ENCODE data around the gene OSTF1. TPM values are rescaled to one million over a fixed set of nuclear protein-coding genes. Genes with fewer than 3 reads are reported as not detected.
A peak's percentile ranks its signal among the peaks of the same experiment; 100 is the strongest.

Gene OSTF1
- total RNA-seq, 6 experiments from 2014 or later, result 57.9 to 71.6 (median 61.4) TPM

GRCh38 chr9:75063556-75064305, 24.6 kb upstream of the OSTF1 start:
- Mint-ChIP-seq H3K27ac (peak overlapping the region; percentile 72), H3K9me3 (peaks cover 10% of the 10 kb centered on the region), H3K4me3 (no peak overlapping the region), H3K36me3 (ENCODE audit: low read depth) (no peaks in the 10 kb centered on the region), H3K27me3 (ENCODE audit: insufficient read depth) (no peaks in the 10 kb centered on the region), H3K4me1 (ENCODE audit: low read depth) (peaks cover 20% of the 10 kb centered on the region)
- no peak for TF ChIP-seq CTCF (IDR thresholded peaks at IDR 0.05)
- peak; percentile 24 for DNase-seq

- Mint-ChIP-seq H3K27me3 (ENCODE audit: insufficient read depth) (no peaks in the 10 kb centered on the region), H3K36me3 (ENCODE audit: low read depth) (no peaks in the 10 kb centered on the region), H3K27ac (0 out of 2 replicates have a peak overlapping the region, but pooled peaks have one; percentile 33), H3K9me3 (peaks cover 3% of the 10 kb centered on the region; the same call in 1 of the 2 replicates), H3K4me1 (ENCODE audit: low read depth) (peaks cover 20% of the 10 kb centered on the region), H3K4me3 (no peak overlapping the region; the same call in 1 of the 2 replicates)
- DNase-seq, result peak; percentile 53
- TF ChIP-seq CTCF (IDR thresholded peaks at IDR 0.05), result no peak
Measured at GRCh38 chr9:75064307-75065025, 23.8 kb upstream of the OSTF1 start.

GRCh38 chr9:75065510-75065909, 22.8 kb upstream of the OSTF1 start:
- Mint-ChIP-seq H3K36me3 (ENCODE audit: low read depth) (no peaks in the 10 kb centered on the region), H3K4me1 (ENCODE audit: low read depth) (peaks cover 20% of the 10 kb centered on the region), H3K27me3 (ENCODE audit: insufficient read depth) (no peaks in the 10 kb centered on the region), H3K27ac (no peak overlapping the region), H3K9me3 (no peaks in the 10 kb centered on the region), H3K4me3 (no peak overlapping the region)
- DNase-seq, result no peak
- no peak for TF ChIP-seq CTCF (IDR thresholded peaks at IDR 0.05)

GRCh38 chr9:75067894-75068293, 20.4 kb upstream of the OSTF1 start:
- H3K4me3 Mint-ChIP-seq, result no peak overlapping the region
- no peak for TF ChIP-seq CTCF (IDR thresholded peaks at IDR 0.05)
- peaks cover 4% of the 10 kb centered on the region; the same call in 1 of the 2 replicates for H3K36me3 Mint-ChIP-seq (ENCODE audit: low read depth)
- H3K9me3 Mint-ChIP-seq, result no peaks in the 10 kb centered on the region
- no peak overlapping the region for H3K27ac Mint-ChIP-seq
- no peaks in the 10 kb centered on the region for H3K27me3 Mint-ChIP-seq (ENCODE audit: insufficient read depth)
- DNase-seq, result no peak
- peaks cover 29% of the 10 kb centered on the region for H3K4me1 Mint-ChIP-seq (ENCODE audit: low read depth)

GRCh38 chr9:75069171-75069570, 19.1 kb upstream of the OSTF1 start:
- H3K27ac Mint-ChIP-seq, result no peak overlapping the region
- no peaks in the 10 kb centered on the region for H3K9me3 Mint-ChIP-seq
- TF ChIP-seq CTCF (IDR thresholded peaks at IDR 0.05), result no peak
- no peak for DNase-seq
- peaks cover 19% of the 10 kb centered on the region for H3K4me1 Mint-ChIP-seq (ENCODE audit: low read depth)
- no peaks in the 10 kb centered on the region for H3K27me3 Mint-ChIP-seq (ENCODE audit: insufficient read depth)
- H3K4me3 Mint-ChIP-seq, result no peak overlapping the region
- H3K36me3 Mint-ChIP-seq (ENCODE audit: low read depth), result peaks cover 4% of the 10 kb centered on the region; the same call in 1 of the 2 replicates
